ENCODE data around the gene RASSF3.

DNA sequence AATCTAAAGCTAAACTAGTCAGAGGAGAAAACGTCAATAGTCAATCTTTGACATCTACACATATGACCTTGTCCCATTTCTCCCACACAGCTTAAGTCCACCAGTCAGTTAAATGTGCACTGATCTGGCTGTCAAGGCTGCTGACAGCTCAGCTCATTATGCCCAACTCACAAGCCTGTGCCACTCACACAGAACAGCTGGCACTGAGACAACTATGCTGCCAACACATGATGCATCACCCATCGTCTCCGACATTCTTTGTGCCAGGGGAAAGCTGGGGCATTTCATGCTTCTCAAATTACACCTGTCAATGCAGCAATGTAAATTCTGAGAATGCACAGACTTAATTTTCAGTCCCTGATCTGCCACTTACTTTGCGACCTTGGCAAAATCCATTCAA, 123.6 kb downstream of the RASSF3 start:
- TF ChIP-seq, protein P1, sequence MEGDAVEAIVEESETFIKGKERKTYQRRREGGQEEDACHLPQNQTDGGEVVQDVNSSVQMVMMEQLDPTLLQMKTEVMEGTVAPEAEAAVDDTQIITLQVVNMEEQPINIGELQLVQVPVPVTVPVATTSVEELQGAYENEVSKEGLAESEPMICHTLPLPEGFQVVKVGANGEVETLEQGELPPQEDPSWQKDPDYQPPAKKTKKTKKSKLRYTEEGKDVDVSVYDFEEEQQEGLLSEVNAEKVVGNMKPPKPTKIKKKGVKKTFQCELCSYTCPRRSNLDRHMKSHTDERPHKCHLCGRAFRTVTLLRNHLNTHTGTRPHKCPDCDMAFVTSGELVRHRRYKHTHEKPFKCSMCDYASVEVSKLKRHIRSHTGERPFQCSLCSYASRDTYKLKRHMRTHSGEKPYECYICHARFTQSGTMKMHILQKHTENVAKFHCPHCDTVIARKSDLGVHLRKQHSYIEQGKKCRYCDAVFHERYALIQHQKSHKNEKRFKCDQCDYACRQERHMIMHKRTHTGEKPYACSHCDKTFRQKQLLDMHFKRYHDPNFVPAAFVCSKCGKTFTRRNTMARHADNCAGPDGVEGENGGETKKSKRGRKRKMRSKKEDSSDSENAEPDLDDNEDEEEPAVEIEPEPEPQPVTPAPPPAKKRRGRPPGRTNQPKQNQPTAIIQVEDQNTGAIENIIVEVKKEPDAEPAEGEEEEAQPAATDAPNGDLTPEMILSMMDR (IDR thresholded peaks at IDR 0.05): no peak
- TF ChIP-seq ZFX (IDR thresholded peaks at IDR 0.05; ENCODE audit: borderline replicate concordance): no peak
